HG03460 (cell line): ENCODE results near the gene CACNA1D.
"Not testable (repeated sequence)": the region's sequence is repeated elsewhere in the genome, so short reads cannot be mapped to it uniquely, and the experiment has no call there.

Experiments
- ATAC-seq: cut with Tn5 transposase; IDR thresholded peaks from one replicate; pipeline ENCODE4 v1.9.1; 2021; ENCODE audit not compliant: unreplicated experiment

CACNA1D gene

GRCh38 chr3:53613125-53613524 is 118.7 kb downstream of the CACNA1D start:
- ATAC-seq: no peak

- no peak for ATAC-seq
Observed at GRCh38 chr3:53614307-53614706, 119.9 kb downstream of the CACNA1D start.

GRCh38 chr3:53616321-53616720 is 121.9 kb downstream of the CACNA1D start:
- ATAC-seq: no peak

- ATAC-seq: no peak
Observed at GRCh38 chr3:53616971-53617892, 122.8 kb downstream of the CACNA1D start.

- ATAC-seq: no peak
Observed at GRCh38 chr3:53617893-53618523, 123.6 kb downstream of the CACNA1D start.

GRCh38 chr3:53618524-53618906 is 124.1 kb downstream of the CACNA1D start:
- ATAC-seq: no peak

GRCh38 chr3:53618936-53619335 is 124.5 kb downstream of the CACNA1D start:
- ATAC-seq: no peak

GRCh38 chr3:53624061-53624857 is 129.8 kb downstream of the CACNA1D start:
- no peak for ATAC-seq

GRCh38 chr3:53626876-53627275 is 132.5 kb downstream of the CACNA1D start:
- ATAC-seq: no peak

- ATAC-seq: no peak
Observed at GRCh38 chr3:53628536-53629401, 134.4 kb downstream of the CACNA1D start.

GRCh38 chr3:53629402-53629723 is 135.0 kb downstream of the CACNA1D start:
- ATAC-seq: no peak

- no peak for ATAC-seq
Observed at GRCh38 chr3:53630547-53630946, 136.1 kb downstream of the CACNA1D start.

GRCh38 chr3:53633197-53633787 is 138.9 kb downstream of the CACNA1D start:
- ATAC-seq: no peak

- ATAC-seq: no peak
Observed at GRCh38 chr3:53635041-53635440, 140.6 kb downstream of the CACNA1D start.

GRCh38 chr3:53638806-53639205 is 144.4 kb downstream of the CACNA1D start:
- not testable (repeated sequence) for ATAC-seq

GRCh38 chr3:53641397-53641796 is 147.0 kb downstream of the CACNA1D start:
- no peak for ATAC-seq

- no peak for ATAC-seq
Observed at GRCh38 chr3:53642211-53642610, 147.8 kb downstream of the CACNA1D start.

GRCh38 chr3:53643757-53644156 is 149.3 kb downstream of the CACNA1D start:
- no peak for ATAC-seq

- no peak for ATAC-seq
Observed at GRCh38 chr3:53645754-53646153, 151.3 kb downstream of the CACNA1D start.

GRCh38 chr3:53646723-53647122 is 152.3 kb downstream of the CACNA1D start:
- ATAC-seq: peak; percentile 74
